ENCODE data around the gene SCAPER. TPM values are rescaled to one million over a fixed set of nuclear protein-coding genes. Genes with fewer than 3 reads are reported as not detected.

Gene SCAPER
- total and polyA plus RNA-seq, 4 donors, result 3.3 to 18.0 (median 9.9) TPM

- H3K36me3 ChIP-seq (ENCODE audit: control insufficient read depth in 4 of 4, insufficient read depth in 3 of 4, low read depth in 1 of 4, low read length in 3 of 4), result peaks cover 3 to 16% (median 9%) of the 10 kb centered on the region in 4 donors
- no peak for DNase-seq (ENCODE audit: low spot score)
- peaks cover 2 to 11% (median 7%) of the 10 kb centered on the region in 4 donors for H3K4me1 ChIP-seq (ENCODE audit: control insufficient read depth in 4 of 4, insufficient read depth in 4 of 4, low read length in 3 of 4)
- no peaks in the 10 kb centered on the region for H3K27me3 ChIP-seq (ENCODE audit: control insufficient read depth in 4 of 4, insufficient read depth in 4 of 4, low read length in 3 of 4)
- WGBS, result 79% methylated on average over 3 of the region's 3 CpGs
- H3K4me3 ChIP-seq (ENCODE audit: low read depth in 1 of 3, low read length in 3 of 3), result no peak overlapping the region
- TF ChIP-seq CTCF (IDR thresholded peaks at IDR 0.05; ENCODE audit: low read depth, low read length, missing input control), result no peak
- no peak for TF ChIP-seq EGR1 (IDR thresholded peaks at IDR 0.05; ENCODE audit: low read depth in 2 of 2)
- TF ChIP-seq ATF3 (IDR thresholded peaks at IDR 0.05), result no peak
- TF ChIP-seq MAX (IDR thresholded peaks at IDR 0.05), result no peak
- no peak for TF ChIP-seq RXRA (IDR thresholded peaks at IDR 0.05)
- TF ChIP-seq SP1 (IDR thresholded peaks at IDR 0.05), result no peak
- TF ChIP-seq HNF4A (conservative IDR thresholded peaks at IDR 0.05), result no peak
- TF ChIP-seq YY1 (IDR thresholded peaks at IDR 0.05), result no peak
- TF ChIP-seq RAD21 (IDR thresholded peaks at IDR 0.05), result no peak
- no peak for TF ChIP-seq JUND (IDR thresholded peaks at IDR 0.05)
- TF ChIP-seq FOXA1 (IDR thresholded peaks at IDR 0.05), result no peak
- TF ChIP-seq NR2F2 (IDR thresholded peaks at IDR 0.05), result no peak
- TF ChIP-seq ZBTB33 (IDR thresholded peaks at IDR 0.05), result no peak
- TF ChIP-seq GABPA (IDR thresholded peaks at IDR 0.05 in 1 of 2, conservative IDR thresholded peaks at IDR 0.05 in 1 of 2), result no peak
- TF ChIP-seq FOXA2 (IDR thresholded peaks at IDR 0.05), result no peak
- TF ChIP-seq HNF4G (IDR thresholded peaks at IDR 0.05), result no peak
- TF ChIP-seq REST (IDR thresholded peaks at IDR 0.05), result no peak
- no peak for TF ChIP-seq TAF1 (conservative IDR thresholded peaks at IDR 0.05)
- H3K27ac ChIP-seq (ENCODE audit: low read depth in 1 of 2, low read length in 2 of 2), result no peak overlapping the region
- no peaks in the 10 kb centered on the region for H3K9me3 ChIP-seq (ENCODE audit: control insufficient read depth in 4 of 4, low read length in 3 of 4)
- no peak overlapping the region for H3K9ac ChIP-seq (ENCODE audit: low read depth in 1 of 2, low read length in 2 of 2)
These were observed 31.5 kb upstream of the SCAPER start for GRCh38 chr15:76936671-76937070.
